IMR-90 (cell line): ENCODE data around the gene NAT8. TPM values are rescaled to one million over a fixed set of nuclear protein-coding genes. Genes with fewer than 3 reads are reported as not detected.

Experiments used
- ATAC-seq: fragments of 200-7000 bp; cut with Tn5 transposase; 2 replicates; pipeline ENCODE4 v1.9.1; 2020; ENCODE audit warnings: low read depth, mild to moderate bottlenecking, moderate library complexity
- Bru-seq: library from RNA; stranded (reverse); fragments of 400-500 nt; gene quantifications from one replicate; lab custom pipeline; 2021; lab: Mats Ljungman, UMichigan
- BruChase-seq, 2 experiments: library from RNA; stranded (reverse); fragments of 400-500 nt; gene quantifications; one replicate each; lab custom pipeline; 2021; lab: Mats Ljungman, UMichigan
- BruUV-seq: library from RNA; stranded (reverse); fragments of 400-500 nt; replicated peaks from 2 replicates; lab custom pipeline; 2021; lab: Mats Ljungman, UMichigan
- CTCF ChIA-PET: fragments of 300-600 bp; formaldehyde crosslinking; extraction: SDS; loops from one replicate; lab custom pipeline; 2021; ENCODE audit warnings: antibody characterized with exemption; lab: Yijun Ruan, JAX
- POLR2A ChIA-PET: fragments of 300-600 bp; sonication (Branson Sonifier 250); formaldehyde crosslinking; loops from one replicate; lab custom pipeline; 2022; ENCODE audit warnings: antibody characterized with exemption; ENCODE audit not compliant: unreplicated experiment; lab: Charles Lee
- DNase-seq: peaks from one replicate; pipeline ENCODE4 v3.0.0; 2013
- H2AFZ ChIP-seq: replicated peaks from 2 replicates; pipeline ENCODE3; 2013; ENCODE audit warnings: low read length, mild to moderate bottlenecking; ENCODE audit not compliant: poor library complexity
- H2AK5ac ChIP-seq: 2 replicates; pipeline ENCODE4 v1.6.1; 2013; ENCODE audit warnings: low read depth, low read length, inconsistent platforms
- H2AK9ac ChIP-seq: replicated peaks from 2 replicates; pipeline ENCODE3; 2013; ENCODE audit warnings: mild to moderate bottlenecking, low read depth, low read length, moderate library complexity; ENCODE audit not compliant: poor library complexity
- H2BK120ac ChIP-seq: 2 replicates; pipeline ENCODE4 v1.6.1; 2013; ENCODE audit warnings: low read depth, low read length, inconsistent platforms
- H2BK15ac ChIP-seq: 3 replicates; pipeline ENCODE4 v1.6.1; 2013; ENCODE audit warnings: low read depth, low read length, inconsistent platforms
- H2BK20ac ChIP-seq: 2 replicates; pipeline ENCODE4 v1.6.1; 2013; ENCODE audit warnings: low read depth, mild to moderate bottlenecking, inconsistent platforms, low read length, moderate library complexity
- H2BK5ac ChIP-seq: 2 replicates; pipeline ENCODE4 v1.6.1; 2013; ENCODE audit warnings: mild to moderate bottlenecking, low read depth, low read length, inconsistent platforms; ENCODE audit not compliant: poor library complexity, severe bottlenecking
- H3K14ac ChIP-seq: replicated peaks from 2 replicates; pipeline ENCODE4 v1.6.1; 2013; ENCODE audit warnings: low read depth, low read length, inconsistent platforms
- H3K18ac ChIP-seq: 2 replicates; pipeline ENCODE4 v1.6.1; 2013; ENCODE audit warnings: low read depth, low read length, control low read depth
- H3K23ac ChIP-seq: 2 replicates; pipeline ENCODE4 v1.6.1; 2013; ENCODE audit warnings: low read depth, low read length, inconsistent platforms
- H3K27ac ChIP-seq: 2 replicates; pipeline ENCODE4 v1.5.1; 2013; ENCODE audit warnings: mild to moderate bottlenecking, control low read depth, low read length; ENCODE audit not compliant: insufficient read depth
- H3K27me3 ChIP-seq: 2 replicates; pipeline ENCODE4 v1.6.1; 2013; ENCODE audit warnings: low read length; ENCODE audit not compliant: control insufficient read depth, insufficient read depth
- H3K36me3 ChIP-seq: 2 replicates; pipeline ENCODE4 v1.6.1; 2013; ENCODE audit warnings: low read length, mixed read lengths; ENCODE audit not compliant: control insufficient read depth, insufficient read depth
- H3K4ac ChIP-seq: 2 replicates; pipeline ENCODE4 v1.6.1; 2013; ENCODE audit warnings: low read depth, low read length, inconsistent platforms
- H3K4me1 ChIP-seq: 2 replicates; pipeline ENCODE4 v1.6.1; 2013; ENCODE audit warnings: low read length, mixed read lengths; ENCODE audit not compliant: control insufficient read depth, insufficient read depth
- H3K4me2 ChIP-seq: 2 replicates; pipeline ENCODE4 v1.6.1; 2013; ENCODE audit warnings: low read depth, mild to moderate bottlenecking, control low read depth, low read length, moderate library complexity
- H3K4me3 ChIP-seq: 2 replicates; pipeline ENCODE4 v1.5.1; 2013; ENCODE audit warnings: low read depth, mild to moderate bottlenecking, control low read depth, low read length, moderate library complexity; ENCODE audit not compliant: insufficient read depth
- H3K56ac ChIP-seq: 2 replicates; pipeline ENCODE4 v1.6.1; 2013; ENCODE audit warnings: low read length, inconsistent platforms; ENCODE audit not compliant: insufficient read depth; ENCODE audit errors: extremely low read depth
- H3K79me1 ChIP-seq, 2 experiments: 2 replicates each; pipeline ENCODE4 v1.6.1; 2013; ENCODE audit warnings: low read length in 2 of 2, inconsistent platforms in 1 of 2, low read depth in 1 of 2
- H3K9ac ChIP-seq: 2 replicates; pipeline ENCODE4 v1.6.1; 2013; ENCODE audit warnings: low read depth, low read length, control low read depth
- H3K9me1 ChIP-seq: 2 replicates; pipeline ENCODE4 v1.6.1; 2013; ENCODE audit warnings: low read length, inconsistent platforms; ENCODE audit not compliant: insufficient read depth
- H3K9me3 ChIP-seq: 2 replicates; pipeline ENCODE4 v1.6.1; 2013; ENCODE audit warnings: low read length; ENCODE audit not compliant: control insufficient read depth, insufficient read depth
- H4K20me1 ChIP-seq: 2 replicates; pipeline ENCODE4 v1.6.1; 2013; ENCODE audit warnings: low read length, inconsistent platforms; ENCODE audit not compliant: insufficient read depth
- H4K5ac ChIP-seq: 2 replicates; pipeline ENCODE4 v1.6.1; 2013; ENCODE audit warnings: mild to moderate bottlenecking, low read depth, low read length, control low read depth
- H4K8ac ChIP-seq, 2 experiments: 2 replicates each; pipeline ENCODE4 v1.6.1; 2013; ENCODE audit warnings: low read depth in 2 of 2, low read length in 2 of 2, control low read depth in 1 of 2, inconsistent platforms in 1 of 2
- H4K91ac ChIP-seq: 2 replicates; pipeline ENCODE4 v1.6.1; 2013; ENCODE audit warnings: low read depth, low read length, inconsistent platforms; ENCODE audit not compliant: insufficient read depth
- MAZ ChIP-seq: IDR thresholded peaks from 2 replicates; pipeline ENCODE4 v1.6.1; 2012; ENCODE audit warnings: low read depth, mild to moderate bottlenecking, low read length, improper control_type of control experiment, moderate library complexity, borderline replicate concordance
- WGBS, 2 experiments: methylation state at CpG; one replicate each; pipeline versions ENCODE4 v1.1.5 to v1.1.7; 2013; ENCODE audit warnings: missing lambda C conversion rate in 2 of 2; ENCODE audit not compliant: insufficient read length in 1 of 2; ENCODE audit errors: extremely low coverage in 2 of 2; 5-methylcytosine and 5-hydroxymethylcytosine counted together
- dilution Hi-C: fragments of 300-500 bp; cut with HindIII; formaldehyde crosslinking; loops from one replicate; pipeline ENCODE4 v1.14.3; 2018; ENCODE audit warnings: low sequenced_read_pairs; ENCODE audit not compliant: unreplicated experiment
- in situ Hi-C: fragments of 300-500 bp; cut with MboI; formaldehyde crosslinking; loops from 3 replicates; pipeline ENCODE4 v1.14.3; 2019; ENCODE audit warnings: low sequenced_read_pairs, inconsistent platforms, mixed read lengths
- intact Hi-C: fragments of 100-400 bp; cut with micrococcal nuclease; formaldehyde crosslinking; loops from 2 replicates; pipeline ENCODE4 v1.10.0; 2022
- long read RNA-seq: library from polyadenylated mRNA; unstranded; transcript quantifications from one replicate; pipeline ENCODE4 v2.0.0, GENCODE V29; 2021; ENCODE audit not compliant: unreplicated experiment
- polyA plus RNA-seq, 3 experiments: library from polyadenylated mRNA; depleted of rRNA; stranded (reverse); fragments of >200 nt; gene quantifications; 2 replicates each; pipeline ENCODE4 v1.2.3, GENCODE V29; 2012; ENCODE audit warnings: low replicate concordance in 1 of 3
- total RNA-seq: library from RNA; depleted of rRNA; stranded (reverse); fragments of >200 nt; gene quantifications from 2 replicates; pipeline ENCODE4 v1.2.3, GENCODE V29; 2012; rRNA removed
- TF ChIP-seq, protein P1 (sequence below): fragments of 150-350 bp; IDR thresholded peaks from 2 replicates; pipeline ENCODE4 v1.6.1; 2017; ENCODE audit warnings: mild to moderate bottlenecking, antibody characterized with exemption, low read length, low read depth

Gene NAT8
- total RNA-seq (not detected in 2 replicates), polyA plus RNA-seq (2012; rRNA removed) (not detected in 2 replicates), Bru-seq, nascent RNA (not detected), BruChase-seq, experiment 1, labeled RNA remaining after a 6-hour chase (not detected), BruChase-seq, experiment 2, labeled RNA remaining after a 2-hour chase (not detected)
- not detected in 2 replicates for polyA plus RNA-seq (2012; cell fraction: cytosol; rRNA removed)
- polyA plus RNA-seq (2012; cell fraction: nucleus; rRNA removed; ENCODE audit: low replicate concordance) = not detected in 2 replicates
- long read RNA-seq = 0 reads

- Histone ChIP-seq H3K9me3 (no peaks in the 10 kb centered on the region), H3K4me1 (no peaks in the 10 kb centered on the region), H3K9me1 (no peaks in the 10 kb centered on the region), H2BK20ac (no peak within 1 kb of the TSS), H3K79me1 (no peaks in the 10 kb centered on the region), H3K4me2 (no peak within 1 kb of the TSS), H3K23ac (no peak within 1 kb of the TSS), H2BK5ac (no peak within 1 kb of the TSS), H3K36me3 (no peaks in the 10 kb centered on the region), H2BK15ac (no peak within 1 kb of the TSS), H2AFZ (no peak within 1 kb of the TSS), H4K8ac (no peak within 1 kb of the TSS), H3K9ac (no peak within 1 kb of the TSS), H3K4ac (no peak within 1 kb of the TSS), H3K27me3 (peaks cover 8% of the 10 kb centered on the region; the same call in 1 of the 2 replicates), H2AK5ac (no peak within 1 kb of the TSS), H2BK120ac (no peak within 1 kb of the TSS), H3K18ac (no peak within 1 kb of the TSS), H3K4me3 (no peak within 1 kb of the TSS), H4K91ac (no peak within 1 kb of the TSS), H4K20me1 (no peaks in the 10 kb centered on the region), H2AK9ac (no peak within 1 kb of the TSS), H4K5ac (no peak within 1 kb of the TSS), H3K56ac (no peak within 1 kb of the TSS), H3K14ac (no peak within 1 kb of the TSS), H3K27ac (no peak within 1 kb of the TSS)
- no TSS peak for BruUV-seq
- DNase-seq = no peak
- CTCF ChIA-PET = no interaction called here
- POLR2A ChIA-PET = no interaction called here
- no peak for TF ChIP-seq MAZ
- TF ChIP-seq, protein P1, sequence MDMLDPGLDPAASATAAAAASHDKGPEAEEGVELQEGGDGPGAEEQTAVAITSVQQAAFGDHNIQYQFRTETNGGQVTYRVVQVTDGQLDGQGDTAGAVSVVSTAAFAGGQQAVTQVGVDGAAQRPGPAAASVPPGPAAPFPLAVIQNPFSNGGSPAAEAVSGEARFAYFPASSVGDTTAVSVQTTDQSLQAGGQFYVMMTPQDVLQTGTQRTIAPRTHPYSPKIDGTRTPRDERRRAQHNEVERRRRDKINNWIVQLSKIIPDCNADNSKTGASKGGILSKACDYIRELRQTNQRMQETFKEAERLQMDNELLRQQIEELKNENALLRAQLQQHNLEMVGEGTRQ = no peak
- no peak for ATAC-seq
- intact Hi-C loops (no loop called here), dilution Hi-C loops (no loop called here), in situ Hi-C loops (no loop called here)
- 62% methylated on average over 10 of the region's 13 CpGs; no CpG with 5 or more reads in 1 of the 2 experiments for WGBS, 2 experiments
Observed at GRCh38 chr2:73642338-73643018, at the start of gene NAT8. Gene NAT8, minus strand, starts transcription at chr2:73642422. Its CDS starts 794 bp downstream, at chr2:73641628.
